HEK293T (cell line): ENCODE results near the gene SELENOP.

Source experiments
- ARNT ChIP-seq: fragments of 450-650 bp; IDR thresholded peaks from 2 replicates; pipeline ENCODE4 v1.6.1; 2017; ENCODE audit warnings: mild to moderate bottlenecking
- BHLHE40 ChIP-seq: fragments of 450-650 bp; IDR thresholded peaks from 2 replicates; pipeline ENCODE4 v1.6.1; 2016; ENCODE audit warnings: mild to moderate bottlenecking, moderate library complexity, borderline replicate concordance
- CTBP1 ChIP-seq: fragments of 450-650 bp; IDR thresholded peaks from 2 replicates; pipeline ENCODE4 v1.6.1; 2016; ENCODE audit warnings: borderline replicate concordance
- FOXA1 ChIP-seq: fragments of 450-650 bp; IDR thresholded peaks from 2 replicates; pipeline ENCODE4 v1.6.1; 2016; ENCODE audit warnings: mild to moderate bottlenecking
- HDGF ChIP-seq: fragments of 450-650 bp; IDR thresholded peaks from 2 replicates; pipeline ENCODE4 v1.6.1; 2017; ENCODE audit warnings: antibody characterized with exemption, borderline replicate concordance
- L3MBTL2 ChIP-seq: fragments of 450-650 bp; conservative IDR thresholded peaks from 2 replicates; pipeline ENCODE4 v1.6.1; 2016; ENCODE audit warnings: mild to moderate bottlenecking
- PKNOX1 ChIP-seq: fragments of 450-650 bp; IDR thresholded peaks from 2 replicates; pipeline ENCODE4 v1.6.1; 2016
- SP1 ChIP-seq: fragments of 450-650 bp; IDR thresholded peaks from 2 replicates; pipeline ENCODE4 v1.6.1; 2017
- SUZ12 ChIP-seq: fragments of 450-650 bp; IDR thresholded peaks from 2 replicates; pipeline ENCODE4 v1.6.1; 2016; ENCODE audit warnings: mild to moderate bottlenecking
- TARDBP ChIP-seq: fragments of 450-650 bp; IDR thresholded peaks from 2 replicates; pipeline ENCODE4 v1.6.1; 2016
- ZNF384 ChIP-seq: fragments of 450-650 bp; IDR thresholded peaks from 2 replicates; pipeline ENCODE4 v1.6.1; 2016

GRCh38 chr5:42840269-42840668, 28.6 kb upstream of the SELENOP start:
- TF ChIP-seq PKNOX1 (no peak), FOXA1 (no peak), CTBP1 (no peak), L3MBTL2 (no peak), HDGF (no peak), SUZ12 (no peak), TARDBP (no peak), BHLHE40 (no peak), ARNT (no peak), SP1 (no peak), ZNF384 (no peak)
